ENCODE results near the gene COL19A1. TPM values are rescaled to one million over a fixed set of nuclear protein-coding genes. Genes with fewer than 3 reads are reported as not detected.

The COL19A1 gene
- total RNA-seq, 4 donors from 2014 or later, result 0.09 TPM; not detected in 3

DNA sequence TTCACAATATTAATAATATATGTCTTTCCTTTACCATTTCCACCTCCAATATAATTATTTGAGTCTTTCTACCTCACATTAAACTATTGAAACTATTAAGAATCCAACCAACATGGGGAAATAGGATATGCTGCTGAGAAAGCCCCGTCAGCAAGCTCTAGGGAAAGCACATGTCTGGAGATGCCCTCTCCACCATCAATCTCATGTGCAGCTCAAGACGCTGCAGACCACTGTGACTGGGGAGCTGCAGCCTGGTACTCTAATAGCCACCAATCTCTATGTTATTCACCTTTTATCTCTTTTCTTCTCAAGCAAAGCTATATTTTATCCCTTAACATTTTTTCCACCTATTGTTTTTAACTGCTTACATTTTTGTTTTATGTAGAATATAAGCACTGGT lies 386.2 kb downstream of the COL19A1 start:
- ATAC-seq (ENCODE audit: low FRiP score), result no peak
- no peak for DNase-seq (ENCODE audit: low spot score)
- TF ChIP-seq, protein P1, sequence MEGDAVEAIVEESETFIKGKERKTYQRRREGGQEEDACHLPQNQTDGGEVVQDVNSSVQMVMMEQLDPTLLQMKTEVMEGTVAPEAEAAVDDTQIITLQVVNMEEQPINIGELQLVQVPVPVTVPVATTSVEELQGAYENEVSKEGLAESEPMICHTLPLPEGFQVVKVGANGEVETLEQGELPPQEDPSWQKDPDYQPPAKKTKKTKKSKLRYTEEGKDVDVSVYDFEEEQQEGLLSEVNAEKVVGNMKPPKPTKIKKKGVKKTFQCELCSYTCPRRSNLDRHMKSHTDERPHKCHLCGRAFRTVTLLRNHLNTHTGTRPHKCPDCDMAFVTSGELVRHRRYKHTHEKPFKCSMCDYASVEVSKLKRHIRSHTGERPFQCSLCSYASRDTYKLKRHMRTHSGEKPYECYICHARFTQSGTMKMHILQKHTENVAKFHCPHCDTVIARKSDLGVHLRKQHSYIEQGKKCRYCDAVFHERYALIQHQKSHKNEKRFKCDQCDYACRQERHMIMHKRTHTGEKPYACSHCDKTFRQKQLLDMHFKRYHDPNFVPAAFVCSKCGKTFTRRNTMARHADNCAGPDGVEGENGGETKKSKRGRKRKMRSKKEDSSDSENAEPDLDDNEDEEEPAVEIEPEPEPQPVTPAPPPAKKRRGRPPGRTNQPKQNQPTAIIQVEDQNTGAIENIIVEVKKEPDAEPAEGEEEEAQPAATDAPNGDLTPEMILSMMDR (IDR thresholded peaks at IDR 0.05), result no peak

DNA sequence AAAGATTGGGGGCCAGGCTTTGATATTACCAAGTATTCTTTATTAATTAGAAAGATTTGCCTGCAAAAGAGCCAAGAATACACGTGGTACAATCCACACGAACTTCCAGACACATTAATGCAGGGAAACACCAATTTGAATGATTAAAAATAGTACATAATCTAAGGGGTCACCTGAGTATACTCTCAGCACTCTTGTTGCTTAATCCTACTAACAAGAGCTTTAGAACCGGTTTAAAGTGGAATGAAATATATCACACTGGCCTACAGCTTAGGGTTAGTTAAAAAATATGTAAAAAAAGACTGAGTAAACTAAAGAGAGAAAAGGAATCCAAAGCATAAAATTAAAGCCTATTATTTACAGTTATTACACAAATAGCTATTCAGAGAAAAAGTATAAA lies 387.6 kb downstream of the COL19A1 start:
- TF ChIP-seq, protein P1 (IDR thresholded peaks at IDR 0.05), result no peak
- DNase-seq (ENCODE audit: low spot score), result no peak
- no peak for ATAC-seq (ENCODE audit: low FRiP score)

DNA sequence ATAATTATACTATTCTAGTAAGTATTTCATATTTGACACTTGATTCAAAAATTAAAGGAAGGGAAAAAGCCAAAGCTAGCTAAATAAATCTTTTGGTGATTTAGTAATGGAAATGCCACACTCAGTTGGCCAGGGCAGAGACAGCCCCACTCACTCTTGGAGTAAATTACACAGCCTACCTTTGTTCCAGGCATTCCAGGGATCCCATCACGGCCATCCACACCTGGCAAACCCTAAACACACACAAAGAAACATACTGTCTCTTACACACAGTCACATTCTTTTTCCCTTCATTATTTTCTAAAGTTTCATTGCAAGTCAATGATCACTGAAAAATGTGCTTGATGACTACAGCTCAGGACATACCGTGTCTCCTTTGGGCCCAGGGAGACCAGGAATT lies 388.4 kb downstream of the COL19A1 start:
- TF ChIP-seq, protein P1 (IDR thresholded peaks at IDR 0.05), result no peak
- no peak for ATAC-seq (ENCODE audit: low FRiP score)
- DNase-seq (ENCODE audit: low spot score), result no peak

DNA sequence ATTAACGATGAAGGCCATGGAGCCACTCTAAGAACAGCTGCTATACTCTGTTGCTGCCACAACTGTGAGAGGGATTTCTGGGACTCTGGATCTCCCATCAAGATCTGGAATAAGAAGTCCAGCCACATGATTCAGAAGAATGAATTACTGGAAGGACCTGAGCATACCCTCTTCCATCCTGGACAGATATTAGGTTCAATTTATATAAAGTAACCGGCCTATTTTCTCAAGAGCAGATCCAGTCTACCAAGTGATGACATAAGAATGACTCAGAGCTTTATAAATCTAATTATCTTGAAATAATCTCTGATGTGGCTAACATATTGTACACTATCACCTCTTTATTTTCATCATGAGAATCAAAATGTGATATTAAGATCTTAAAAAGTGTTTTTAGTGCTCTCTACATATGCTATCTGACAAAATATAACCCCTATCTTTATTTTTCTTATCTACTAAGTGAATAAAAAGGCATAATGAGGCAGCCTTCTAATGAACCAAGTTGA lies 391.5 kb downstream of the COL19A1 start:
- TF ChIP-seq, protein P1 (IDR thresholded peaks at IDR 0.05), result no peak
- DNase-seq (ENCODE audit: low spot score), result no peak
- ATAC-seq (ENCODE audit: low FRiP score), result no peak

DNA sequence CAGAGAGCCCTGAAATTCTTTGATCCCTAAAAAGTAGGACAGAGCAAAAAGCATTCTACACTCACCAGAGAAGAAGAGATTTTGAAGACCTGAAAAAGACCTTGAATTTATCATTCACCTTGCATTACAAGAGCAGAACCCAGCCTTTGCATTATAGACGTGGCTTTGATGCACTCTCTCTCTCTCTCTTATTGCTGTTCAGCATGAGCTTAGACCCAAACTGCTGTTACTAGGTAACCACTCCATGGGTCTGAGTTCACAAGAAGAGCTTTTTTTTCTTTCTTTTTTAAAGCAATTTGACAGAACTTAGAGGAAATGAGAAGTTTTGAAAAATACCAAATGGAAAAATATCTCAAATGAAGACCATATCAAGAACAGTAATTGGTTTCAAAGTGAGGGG lies 392.1 kb downstream of the COL19A1 start:
- ATAC-seq (ENCODE audit: low FRiP score) (no peak), DNase-seq (ENCODE audit: low spot score) (no peak)
- TF ChIP-seq, protein P1 (IDR thresholded peaks at IDR 0.05), result no peak

Small RNAs within 50 kb of the gene (small RNA-seq; reads per million reads assigned to genes)
- gene RPL37P15, result not detected

Other genes starting within 250 kb of the COL19A1 start
- 10 to 100 TPM; 41.6 to 66.0 (median 57.1) TPM for gene LMBRD1, start 69.5 kb upstream of the COL19A1 start, total RNA-seq